ENCODE results near the gene IFI6.
"Not testable (repeated sequence)": the region's sequence is repeated elsewhere in the genome, so short reads cannot be mapped to it uniquely, and the experiment has no call there.

IFI6 gene

GRCh38 chr1:27649306-27649635, 22.7 kb downstream of the IFI6 start:
- DNase-seq: no peak

DNA sequence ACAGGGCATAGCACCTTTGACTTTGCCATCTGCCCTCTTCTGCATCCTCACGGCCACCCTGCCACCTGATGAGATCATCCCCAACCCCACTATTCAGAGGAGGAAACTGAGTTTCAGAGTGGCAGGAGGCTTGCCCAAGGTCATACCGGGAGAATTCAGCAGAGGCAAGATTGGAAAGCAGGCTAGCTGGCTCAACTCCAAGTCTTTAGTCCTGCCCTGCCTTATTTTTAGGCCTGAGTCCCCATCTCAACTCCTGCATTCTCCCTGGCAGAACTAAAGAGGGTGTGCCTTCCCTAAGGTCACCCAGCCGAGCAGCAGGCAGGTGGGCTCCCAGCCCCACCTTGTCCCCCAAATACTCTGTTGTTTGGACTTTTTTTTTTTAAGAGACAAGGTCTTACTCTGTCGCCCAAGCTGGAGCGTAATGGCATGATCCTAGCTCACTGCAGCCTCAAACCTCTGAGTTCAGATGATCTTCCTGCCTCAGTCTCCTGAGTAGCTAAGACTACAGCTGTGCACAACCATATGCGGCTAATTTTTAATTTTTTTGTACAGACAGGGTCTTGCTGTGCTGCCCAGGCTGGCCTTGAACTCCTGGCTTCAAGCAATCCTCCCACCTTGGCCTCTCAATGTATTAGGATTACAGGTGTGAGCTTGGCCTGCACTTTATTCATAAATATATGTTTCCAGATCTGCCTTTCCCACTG, 23.2 kb downstream of the IFI6 start:
- DNase-seq: no peak

GRCh38 chr1:27647328-27647727, 24.7 kb downstream of the IFI6 start:
- no peak for DNase-seq

- DNase-seq: no peak
These were observed 25.3 kb downstream of the IFI6 start for GRCh38 chr1:27646676-27647075.

GRCh38 chr1:27645071-27645415, 26.9 kb downstream of the IFI6 start:
- no peak for DNase-seq

DNA sequence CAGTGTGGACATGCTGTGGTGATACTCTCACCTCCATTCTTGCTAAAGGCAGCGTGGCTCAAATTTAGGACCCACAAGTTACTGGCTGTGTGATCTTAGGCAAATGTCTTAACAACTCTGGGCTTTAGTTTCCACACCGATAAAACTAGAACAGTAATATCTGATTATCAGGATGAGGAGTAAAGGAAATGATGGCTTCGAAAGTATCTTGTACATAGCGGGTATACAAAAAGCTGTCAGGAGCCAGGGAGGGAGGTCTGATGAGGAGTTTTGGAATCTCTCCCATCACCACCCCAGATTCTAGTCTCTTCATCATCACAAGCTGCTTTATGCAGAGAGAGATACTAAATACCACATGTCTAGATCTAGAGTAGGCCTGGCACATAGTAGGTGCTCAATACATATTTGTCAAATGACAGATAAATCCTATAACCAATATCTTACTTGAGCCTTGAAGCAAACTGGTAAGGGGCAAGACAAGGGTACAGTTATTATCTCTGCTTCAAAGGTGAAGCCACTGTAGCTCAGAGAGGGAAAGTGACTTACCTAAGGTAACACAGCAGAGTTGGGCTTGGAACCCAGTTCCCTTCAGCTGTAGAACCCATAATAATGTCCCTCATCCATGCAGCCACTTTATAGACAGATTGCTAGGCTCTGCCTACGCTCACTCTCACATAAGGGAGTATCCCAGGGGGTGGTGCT, 27.5 kb downstream of the IFI6 start:
- no peak for DNase-seq

- peak; percentile 75 for DNase-seq
These were observed 28.2 kb downstream of the IFI6 start for GRCh38 chr1:27643600-27644368.

GRCh38 chr1:27640514-27640913, 31.5 kb downstream of the IFI6 start:
- DNase-seq: not testable (repeated sequence)

DNA sequence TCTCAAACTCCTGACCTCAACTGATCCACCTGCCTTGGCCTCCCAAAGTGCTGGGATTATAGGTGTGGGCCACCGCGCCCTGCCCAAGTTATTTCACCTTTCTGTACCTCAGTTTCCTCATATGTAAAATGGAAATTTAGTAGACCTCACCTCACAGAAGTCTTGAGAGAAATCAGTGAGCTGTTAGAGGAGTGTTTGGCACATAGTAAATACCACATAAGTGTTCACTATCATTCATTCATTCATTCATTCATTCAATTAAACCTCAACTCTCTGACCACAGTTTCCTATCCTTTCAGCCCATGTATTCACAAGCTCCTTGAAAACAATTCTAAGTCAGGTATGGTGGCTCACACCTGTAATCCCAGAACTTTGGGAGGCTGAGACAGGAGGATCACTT, 33.2 kb downstream of the IFI6 start:
- no peak for DNase-seq

DNA sequence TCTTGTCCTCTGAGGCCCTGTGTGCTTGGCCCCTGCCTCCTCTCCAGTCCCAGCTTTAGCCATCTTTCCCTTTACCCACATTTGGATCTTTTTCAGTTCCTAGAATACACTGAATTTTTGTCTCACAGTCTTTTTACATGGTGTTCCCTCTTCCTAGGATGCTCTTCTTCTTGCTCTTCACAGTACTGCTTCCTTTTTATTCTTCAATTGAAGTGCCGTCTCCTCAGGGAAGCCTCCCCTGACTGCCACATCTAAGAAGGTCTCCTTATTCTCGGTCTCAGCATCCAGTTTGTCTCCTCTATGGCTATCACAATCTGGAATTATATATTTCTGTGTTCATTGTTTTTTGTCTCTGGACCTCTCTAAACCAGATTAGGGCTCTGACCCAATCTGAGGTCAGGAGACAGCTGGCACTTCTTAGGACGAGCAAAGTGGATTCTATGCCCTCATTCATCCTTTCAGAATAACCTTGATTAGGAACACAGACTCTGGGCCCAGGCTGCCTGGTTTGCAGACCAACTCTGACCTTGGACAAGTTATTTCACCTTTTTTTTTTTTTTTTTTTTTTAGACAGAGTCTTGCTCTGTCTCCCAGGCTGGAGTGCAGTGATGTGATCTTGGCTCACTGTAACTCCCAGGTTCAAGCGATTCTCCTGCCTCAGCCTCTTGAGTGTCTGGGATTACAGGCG, 33.8 kb downstream of the IFI6 start:
- DNase-seq: no peak

GRCh38 chr1:27635396-27636142, 36.4 kb downstream of the IFI6 start:
- no peak for DNase-seq

GRCh38 chr1:27634985-27635367, 37.0 kb downstream of the IFI6 start, which contains the start of gene FGR:
FGR (minus strand) TSS chr1:27635185; CDS start chr1:27623916, 11,269 bp downstream.
- no peak for DNase-seq

- peak; percentile 34 for DNase-seq
These were observed 37.6 kb downstream of the IFI6 start for GRCh38 chr1:27634177-27634984.

DNA sequence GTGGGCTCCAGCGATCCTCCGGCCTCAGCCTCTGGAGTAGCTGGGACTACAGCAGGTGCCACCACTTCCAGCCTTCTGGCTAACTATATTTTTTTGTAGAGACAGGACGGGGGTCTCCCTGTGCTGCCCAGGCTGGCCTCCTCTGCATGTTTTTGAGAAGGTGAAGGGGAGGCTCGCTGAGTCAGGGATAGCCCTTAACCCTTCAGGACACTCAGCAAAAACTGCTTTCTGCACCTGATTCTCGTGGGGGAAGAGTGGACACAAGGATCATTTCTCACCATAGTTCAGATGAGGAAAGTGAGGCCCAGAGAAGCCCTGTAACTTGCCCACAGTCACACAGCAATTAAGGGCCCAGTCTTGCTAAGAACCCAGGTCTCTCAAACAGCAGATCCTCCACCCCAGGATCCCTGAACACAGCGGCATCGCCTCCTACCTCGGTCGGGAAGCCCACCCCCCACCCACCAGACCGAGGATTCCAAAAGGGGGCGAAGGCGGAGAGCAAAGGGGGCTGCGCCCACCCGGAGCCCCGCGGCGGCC, 38.3 kb downstream of the IFI6 start:
- no peak for DNase-seq

DNA sequence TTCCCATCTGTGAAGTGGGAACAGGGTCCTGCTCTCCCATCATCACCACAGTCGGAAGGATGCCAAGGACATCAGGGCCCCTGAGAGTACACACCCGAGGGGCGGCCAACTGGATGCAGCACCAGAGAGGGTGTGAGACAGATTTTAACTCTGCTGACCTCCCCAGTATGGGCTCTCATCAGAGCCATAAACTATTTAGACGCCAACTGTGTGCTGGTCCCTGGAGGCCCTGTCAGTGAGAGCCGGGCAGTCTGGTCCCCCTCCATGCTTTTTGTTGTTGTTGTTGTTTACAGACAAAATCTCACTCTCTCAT, 38.7 kb downstream of the IFI6 start:
- DNase-seq: no peak

DNA sequence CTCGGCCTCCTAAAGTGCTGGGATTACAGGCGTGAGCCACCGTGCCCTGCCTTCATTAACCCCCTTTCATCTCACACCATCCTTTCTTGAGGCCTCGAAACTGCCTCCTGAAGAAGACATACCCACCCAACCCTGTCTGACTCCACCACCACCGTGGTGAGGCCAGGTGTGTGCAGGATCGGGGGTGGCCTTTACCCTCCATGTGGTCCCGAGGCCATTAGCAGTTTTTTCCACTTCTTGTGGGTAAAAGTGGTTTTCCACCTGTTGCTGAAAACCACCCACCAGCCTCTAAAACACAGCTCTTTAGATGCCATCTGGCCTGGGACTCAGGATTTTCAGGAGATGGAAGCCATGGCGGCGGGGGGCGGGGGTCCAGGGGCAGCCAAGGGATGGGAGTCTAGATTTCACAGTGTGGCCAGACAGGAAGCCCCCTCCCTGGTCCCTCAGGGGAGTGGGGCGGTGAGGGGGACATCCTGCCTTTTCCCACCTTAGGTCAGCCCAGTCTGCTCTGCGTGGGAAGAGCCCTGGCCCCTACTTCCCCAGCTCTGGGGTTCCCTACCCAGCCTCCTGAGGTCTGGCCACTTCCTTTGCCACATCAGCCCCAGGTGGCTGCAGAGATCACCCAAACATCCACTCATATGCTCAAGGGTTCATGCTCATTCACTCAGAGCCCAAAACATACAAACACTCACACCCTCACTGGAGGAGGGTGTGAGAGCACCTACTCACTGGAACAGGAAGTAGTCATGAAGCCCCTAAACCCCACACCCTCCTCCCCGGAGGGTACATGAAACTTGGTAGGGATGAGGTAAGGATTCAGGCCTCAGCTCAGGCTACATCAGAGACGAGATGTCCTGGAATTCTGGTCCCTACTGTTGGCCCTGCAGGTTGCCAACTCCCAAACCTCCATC, 39.4 kb downstream of the IFI6 start:
- DNase-seq: peak; percentile 71

- DNase-seq: no peak
These were observed 41.0 kb downstream of the IFI6 start for GRCh38 chr1:27630859-27631491.

- DNase-seq: no peak
These were observed 43.3 kb downstream of the IFI6 start for GRCh38 chr1:27628712-27629111.

DNA sequence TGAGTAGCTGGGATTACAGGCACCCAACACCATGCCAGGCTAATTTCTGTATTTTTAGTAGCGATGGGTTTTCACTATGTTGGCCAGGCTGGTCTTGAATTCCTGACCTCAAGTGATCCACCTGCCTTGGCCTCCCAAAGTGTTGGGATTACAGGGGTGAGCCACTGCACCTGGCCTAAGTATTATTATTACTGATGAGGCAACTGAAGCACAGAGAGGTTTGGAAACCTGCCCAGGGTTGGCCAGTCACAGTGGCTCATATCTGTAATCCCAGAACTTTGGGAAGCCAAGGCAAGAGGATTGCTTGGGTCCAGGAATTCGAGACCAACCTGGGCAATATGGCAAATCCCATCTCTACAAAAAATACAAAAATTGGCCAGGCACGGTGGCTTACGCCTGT, 44.3 kb downstream of the IFI6 start:
- not testable (repeated sequence) for DNase-seq

DNA sequence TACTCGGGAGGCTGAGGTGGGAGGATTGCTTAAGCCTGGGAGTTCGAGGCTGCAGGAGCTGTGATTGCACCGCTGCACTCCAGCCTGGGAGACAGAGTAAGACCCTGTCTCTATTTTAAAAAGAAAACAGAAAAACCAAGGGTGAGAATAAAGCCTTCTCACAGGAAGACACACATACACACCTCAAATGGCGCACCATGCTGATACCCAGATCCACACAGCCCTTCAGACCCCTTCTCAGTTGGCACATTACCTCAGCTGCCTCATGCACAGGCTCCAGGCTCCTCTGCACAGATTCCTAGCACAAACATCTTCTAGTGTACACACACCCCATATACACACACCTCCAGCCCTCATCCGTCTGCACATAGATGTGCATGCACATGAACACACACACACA, 44.9 kb downstream of the IFI6 start:
- no peak for DNase-seq
